IMR-90 (cell line): Measurements from ENCODE around the gene STX16. TPM values are rescaled to one million over a fixed set of nuclear protein-coding genes. Genes with fewer than 3 reads are reported as not detected.

Source experiments
- ATAC-seq: fragments of 200-7000 bp; cut with Tn5 transposase; 2 replicates; pipeline ENCODE4 v1.9.1; 2020; ENCODE audit warnings: low read depth, mild to moderate bottlenecking, moderate library complexity
- BruUV-seq: library from RNA; stranded (reverse); fragments of 400-500 nt; replicated peaks from 2 replicates; lab custom pipeline; 2021; lab: Mats Ljungman, UMichigan
- CTCF ChIA-PET: fragments of 300-600 bp; formaldehyde crosslinking; extraction: SDS; loops from one replicate; lab custom pipeline; 2021; ENCODE audit warnings: antibody characterized with exemption; lab: Yijun Ruan, JAX
- POLR2A ChIA-PET: fragments of 300-600 bp; sonication (Branson Sonifier 250); formaldehyde crosslinking; loops from one replicate; lab custom pipeline; 2022; ENCODE audit warnings: antibody characterized with exemption; ENCODE audit not compliant: unreplicated experiment; lab: Charles Lee
- DNase-seq: peaks from one replicate; pipeline ENCODE4 v3.0.0; 2013
- H2AFZ ChIP-seq: replicated peaks from 2 replicates; pipeline ENCODE3; 2013; ENCODE audit warnings: low read length, mild to moderate bottlenecking; ENCODE audit not compliant: poor library complexity
- H2AK5ac ChIP-seq: 2 replicates; pipeline ENCODE4 v1.6.1; 2013; ENCODE audit warnings: low read depth, low read length, inconsistent platforms
- H2AK9ac ChIP-seq: replicated peaks from 2 replicates; pipeline ENCODE3; 2013; ENCODE audit warnings: mild to moderate bottlenecking, low read depth, low read length, moderate library complexity; ENCODE audit not compliant: poor library complexity
- H2BK120ac ChIP-seq: 2 replicates; pipeline ENCODE4 v1.6.1; 2013; ENCODE audit warnings: low read depth, low read length, inconsistent platforms
- H2BK15ac ChIP-seq: 3 replicates; pipeline ENCODE4 v1.6.1; 2013; ENCODE audit warnings: low read depth, low read length, inconsistent platforms
- H2BK20ac ChIP-seq: 2 replicates; pipeline ENCODE4 v1.6.1; 2013; ENCODE audit warnings: low read depth, mild to moderate bottlenecking, inconsistent platforms, low read length, moderate library complexity
- H2BK5ac ChIP-seq: 2 replicates; pipeline ENCODE4 v1.6.1; 2013; ENCODE audit warnings: mild to moderate bottlenecking, low read depth, low read length, inconsistent platforms; ENCODE audit not compliant: poor library complexity, severe bottlenecking
- H3K14ac ChIP-seq: replicated peaks from 2 replicates; pipeline ENCODE4 v1.6.1; 2013; ENCODE audit warnings: low read depth, low read length, inconsistent platforms
- H3K18ac ChIP-seq: 2 replicates; pipeline ENCODE4 v1.6.1; 2013; ENCODE audit warnings: low read depth, low read length, control low read depth
- H3K23ac ChIP-seq: 2 replicates; pipeline ENCODE4 v1.6.1; 2013; ENCODE audit warnings: low read depth, low read length, inconsistent platforms
- H3K27ac ChIP-seq: 2 replicates; pipeline ENCODE4 v1.5.1; 2013; ENCODE audit warnings: mild to moderate bottlenecking, control low read depth, low read length; ENCODE audit not compliant: insufficient read depth
- H3K27me3 ChIP-seq: 2 replicates; pipeline ENCODE4 v1.6.1; 2013; ENCODE audit warnings: low read length; ENCODE audit not compliant: control insufficient read depth, insufficient read depth
- H3K36me3 ChIP-seq: 2 replicates; pipeline ENCODE4 v1.6.1; 2013; ENCODE audit warnings: low read length, mixed read lengths; ENCODE audit not compliant: control insufficient read depth, insufficient read depth
- H3K4ac ChIP-seq: 2 replicates; pipeline ENCODE4 v1.6.1; 2013; ENCODE audit warnings: low read depth, low read length, inconsistent platforms
- H3K4me1 ChIP-seq: 2 replicates; pipeline ENCODE4 v1.6.1; 2013; ENCODE audit warnings: low read length, mixed read lengths; ENCODE audit not compliant: control insufficient read depth, insufficient read depth
- H3K4me2 ChIP-seq: 2 replicates; pipeline ENCODE4 v1.6.1; 2013; ENCODE audit warnings: low read depth, mild to moderate bottlenecking, control low read depth, low read length, moderate library complexity
- H3K4me3 ChIP-seq: 2 replicates; pipeline ENCODE4 v1.5.1; 2013; ENCODE audit warnings: low read depth, mild to moderate bottlenecking, control low read depth, low read length, moderate library complexity; ENCODE audit not compliant: insufficient read depth
- H3K56ac ChIP-seq: 2 replicates; pipeline ENCODE4 v1.6.1; 2013; ENCODE audit warnings: low read length, inconsistent platforms; ENCODE audit not compliant: insufficient read depth; ENCODE audit errors: extremely low read depth
- H3K79me1 ChIP-seq, 2 experiments: 2 replicates each; pipeline ENCODE4 v1.6.1; 2013; ENCODE audit warnings: low read length in 2 of 2, inconsistent platforms in 1 of 2, low read depth in 1 of 2
- H3K9ac ChIP-seq: 2 replicates; pipeline ENCODE4 v1.6.1; 2013; ENCODE audit warnings: low read depth, low read length, control low read depth
- H3K9me1 ChIP-seq: 2 replicates; pipeline ENCODE4 v1.6.1; 2013; ENCODE audit warnings: low read length, inconsistent platforms; ENCODE audit not compliant: insufficient read depth
- H3K9me3 ChIP-seq: 2 replicates; pipeline ENCODE4 v1.6.1; 2013; ENCODE audit warnings: low read length; ENCODE audit not compliant: control insufficient read depth, insufficient read depth
- H4K20me1 ChIP-seq: 2 replicates; pipeline ENCODE4 v1.6.1; 2013; ENCODE audit warnings: low read length, inconsistent platforms; ENCODE audit not compliant: insufficient read depth
- H4K5ac ChIP-seq: 2 replicates; pipeline ENCODE4 v1.6.1; 2013; ENCODE audit warnings: mild to moderate bottlenecking, low read depth, low read length, control low read depth
- H4K8ac ChIP-seq, 2 experiments: 2 replicates each; pipeline ENCODE4 v1.6.1; 2013; ENCODE audit warnings: low read depth in 2 of 2, low read length in 2 of 2, control low read depth in 1 of 2, inconsistent platforms in 1 of 2
- H4K91ac ChIP-seq: 2 replicates; pipeline ENCODE4 v1.6.1; 2013; ENCODE audit warnings: low read depth, low read length, inconsistent platforms; ENCODE audit not compliant: insufficient read depth
- CEBPB ChIP-seq: IDR thresholded peaks from 2 replicates; pipeline ENCODE4 v1.6.1; 2012; ENCODE audit warnings: low read depth, low read length, improper control_type of control experiment
- CHD1 ChIP-seq: IDR thresholded peaks from 2 replicates; pipeline ENCODE4 v1.6.1; 2012; ENCODE audit warnings: low read depth, low read length, improper control_type of control experiment
- CTCF ChIP-seq: conservative IDR thresholded peaks from 2 replicates; pipeline ENCODE4 v1.5.1; 2012; ENCODE audit warnings: mild to moderate bottlenecking, low read depth, low read length, improper control_type of control experiment
- ELK1 ChIP-seq: fragments of 150-350 bp; IDR thresholded peaks from 2 replicates; pipeline ENCODE4 v1.6.1; 2016; ENCODE audit warnings: low read depth, mild to moderate bottlenecking, low read length, moderate library complexity, borderline replicate concordance
- FOS ChIP-seq: fragments of 150-350 bp; IDR thresholded peaks from 2 replicates; pipeline ENCODE4 v1.6.1; 2016; ENCODE audit warnings: low read depth, low read length
- MAFK ChIP-seq: IDR thresholded peaks from 2 replicates; pipeline ENCODE4 v1.6.1; 2012; ENCODE audit warnings: low read depth, low read length, improper control_type of control experiment
- MAZ ChIP-seq: IDR thresholded peaks from 2 replicates; pipeline ENCODE4 v1.6.1; 2012; ENCODE audit warnings: low read depth, mild to moderate bottlenecking, low read length, improper control_type of control experiment, moderate library complexity, borderline replicate concordance
- MXI1 ChIP-seq: IDR thresholded peaks from 2 replicates; pipeline ENCODE4 v1.6.1; 2012; ENCODE audit warnings: low read depth, mild to moderate bottlenecking, low read length, moderate library complexity, borderline replicate concordance
- NFE2L2 ChIP-seq: fragments of 150-350 bp; IDR thresholded peaks from 2 replicates; pipeline ENCODE4 v1.6.1; 2016; ENCODE audit warnings: low read depth, mild to moderate bottlenecking, low read length
- POLR2A ChIP-seq: IDR thresholded peaks from 2 replicates; pipeline ENCODE4 v1.6.1; 2012; ENCODE audit warnings: mild to moderate bottlenecking, low read depth, low read length
- RAD21 ChIP-seq: IDR thresholded peaks from 2 replicates; pipeline ENCODE4 v1.6.1; 2012; ENCODE audit warnings: low read length, improper control_type of control experiment
- RCOR1 ChIP-seq: IDR thresholded peaks from 2 replicates; pipeline ENCODE4 v1.6.1; 2012; ENCODE audit warnings: mild to moderate bottlenecking, low read length, improper control_type of control experiment; ENCODE audit not compliant: insufficient replicate concordance
- RFX5 ChIP-seq: IDR thresholded peaks from 2 replicates; pipeline ENCODE4 v1.8.0; 2012; ENCODE audit warnings: low read depth, mild to moderate bottlenecking, low read length, moderate library complexity
- USF2 ChIP-seq: fragments of 150-350 bp; IDR thresholded peaks from 2 replicates; pipeline ENCODE4 v1.6.1; 2017; ENCODE audit warnings: mild to moderate bottlenecking, antibody characterized with exemption, low read length, low read depth
- WGBS, 2 experiments: methylation state at CpG; one replicate each; pipeline versions ENCODE4 v1.1.5 to v1.1.7; 2013; ENCODE audit warnings: missing lambda C conversion rate in 2 of 2; ENCODE audit not compliant: insufficient read length in 1 of 2; ENCODE audit errors: extremely low coverage in 2 of 2; 5-methylcytosine and 5-hydroxymethylcytosine counted together
- dilution Hi-C: fragments of 300-500 bp; cut with HindIII; formaldehyde crosslinking; loops from one replicate; pipeline ENCODE4 v1.14.3; 2018; ENCODE audit warnings: low sequenced_read_pairs; ENCODE audit not compliant: unreplicated experiment
- in situ Hi-C: fragments of 300-500 bp; cut with MboI; formaldehyde crosslinking; loops from 3 replicates; pipeline ENCODE4 v1.14.3; 2019; ENCODE audit warnings: low sequenced_read_pairs, inconsistent platforms, mixed read lengths
- intact Hi-C: fragments of 100-400 bp; cut with micrococcal nuclease; formaldehyde crosslinking; loops from 2 replicates; pipeline ENCODE4 v1.10.0; 2022
- polyA plus RNA-seq, 3 experiments: library from polyadenylated mRNA; depleted of rRNA; stranded (reverse); fragments of >200 nt; gene quantifications; 2 replicates each; pipeline ENCODE4 v1.2.3, GENCODE V29; 2012; ENCODE audit warnings: low replicate concordance in 1 of 3
- total RNA-seq: library from RNA; depleted of rRNA; stranded (reverse); fragments of >200 nt; gene quantifications from 2 replicates; pipeline ENCODE4 v1.2.3, GENCODE V29; 2012

Gene STX16
- total and polyA plus RNA-seq, 2 of the 4 experiments (the other 2 are of a cell fraction), result 26.9 to 58.2 TPM

- ChIA-PET POLR2A (no interaction called here), CTCF (no interaction called here)
- Histone ChIP-seq H3K56ac (no peak overlapping the region), H3K9me3 (no peaks in the 10 kb centered on the region), H2BK20ac (no peak overlapping the region), H4K20me1 (no peaks in the 10 kb centered on the region), H2BK120ac (no peak overlapping the region), H3K18ac (no peak overlapping the region), H3K14ac (no peak overlapping the region), H4K5ac (no peak overlapping the region), H3K9ac (no peak overlapping the region), H3K4me1 (no peaks in the 10 kb centered on the region), H3K9me1 (no peaks in the 10 kb centered on the region), H3K4me3 (no peak overlapping the region), H3K4ac (no peak overlapping the region), H3K36me3 (no peaks in the 10 kb centered on the region), H2AK9ac (no peak overlapping the region), H3K79me1 (no peaks in the 10 kb centered on the region), H3K4me2 (no peak overlapping the region), H3K27ac (no peak overlapping the region), H3K27me3 (peaks cover 12% of the 10 kb centered on the region), H4K8ac (no peak overlapping the region), H3K23ac (no peak overlapping the region), H2AFZ (no peak overlapping the region), H4K91ac (no peak overlapping the region), H2AK5ac (no peak overlapping the region), H2BK15ac (no peak overlapping the region), H2BK5ac (no peak overlapping the region)
- WGBS, 2 experiments, result 91% methylated on average over 8 of the region's 18 CpGs; no CpG with 5 or more reads in 1 of the 2 experiments
- intact Hi-C loops (no loop called here), in situ Hi-C loops (no loop called here), dilution Hi-C loops (no loop called here)
- no peak for ATAC-seq
- no peak for DNase-seq
- no peak for TF ChIP-seq MAZ
- TF ChIP-seq RCOR1, result no peak
- TF ChIP-seq USF2, result no peak
- no peak for TF ChIP-seq RFX5
- no peak for TF ChIP-seq POLR2A
- TF ChIP-seq NFE2L2, result no peak
- TF ChIP-seq FOS, result no peak
- no peak for TF ChIP-seq CEBPB
- TF ChIP-seq MAFK, result no peak
- no peak for TF ChIP-seq CHD1
- no peak for TF ChIP-seq ELK1
- TF ChIP-seq RAD21, result no peak
- no peak for TF ChIP-seq CTCF
- TF ChIP-seq MXI1, result no peak
- BruUV-seq, result no TSS peak
Observed at GRCh38 chr20:58715801-58716475, 64.9 kb downstream of the STX16 start.
